Transverse colon (tissue), 4 donors: ENCODE data around the gene ERP44. TPM values are rescaled to one million over a fixed set of nuclear protein-coding genes. Genes with fewer than 3 reads are reported as not detected.

ENCODE experiments used
- DNase-seq: peaks from one replicate; pipeline ENCODE4 v3.0.0-alpha.2; 2019
- H3K27ac ChIP-seq, 4 donors: fragments of 200-600 bp; sonication (generic); 2 replicates each; pipeline ENCODE4 v1.5.1; 2016 to 2018; ENCODE audit warnings: inconsistent platforms in 4 of 4
- H3K27me3 ChIP-seq: fragments of 200-600 bp; sonication (generic); 2 replicates; pipeline ENCODE4 v1.5.1; 2017; ENCODE audit warnings: inconsistent platforms
- H3K36me3 ChIP-seq, 4 donors: fragments of 200-600 bp; sonication (generic); 2 replicates each; pipeline ENCODE4 v1.5.1; 2017 to 2019; ENCODE audit warnings: inconsistent platforms in 4 of 4
- H3K4me1 ChIP-seq, 4 donors: fragments of 200-600 bp; sonication (generic); 2 replicates each; pipeline ENCODE4 v1.5.1; 2017 to 2020; ENCODE audit warnings: inconsistent platforms in 4 of 4
- H3K4me3 ChIP-seq, 4 donors: fragments of 200-600 bp; sonication (generic); 1 replicate in 1 of 4; 2 replicates in 3 of 4; pipeline versions ENCODE4 v1.5.1 to v1.6.1; 2017 to 2019; ENCODE audit warnings: inconsistent platforms in 4 of 4
- H3K9me3 ChIP-seq, 2 donors: fragments of 200-600 bp; sonication (generic); 2 replicates each; pipeline ENCODE4 v1.5.1; 2017 to 2019; ENCODE audit warnings: inconsistent platforms in 2 of 2
- CTCF ChIP-seq, 5 experiments: fragments of 200-600 bp in 3 of 5; fragments of 450-650 bp in 2 of 5; sonication (generic) in 3 of 5; IDR thresholded peaks; 1 replicate in 2 of 5; 2 replicates in 3 of 5; pipeline ENCODE4 v1.5.1; 2016 to 2017; ENCODE audit warnings: antibody characterized with exemption in 5 of 5, inconsistent platforms in 3 of 5, mild to moderate bottlenecking in 2 of 5, moderate library complexity in 1 of 5
- EP300 ChIP-seq: sonication (generic); formaldehyde crosslinking; IDR thresholded peaks from one replicate; pipeline ENCODE4 v1.6.1; 2017; ENCODE audit warnings: antibody characterized with exemption, low read depth
- POLR2A ChIP-seq: fragments of 450-650 bp; IDR thresholded peaks from one replicate; pipeline ENCODE4 v1.6.1; 2016; ENCODE audit warnings: antibody characterized with exemption, mild to moderate bottlenecking, moderate library complexity
- POLR2AphosphoS5 ChIP-seq, 3 donors: sonication (generic); formaldehyde crosslinking; IDR thresholded peaks; one replicate each; pipeline ENCODE4 v1.6.1; 2016; ENCODE audit warnings: antibody characterized with exemption in 3 of 3
- WGBS, 2 donors: methylation state at CpG; one replicate each; pipeline ENCODE4 v1.1.5; 2018; ENCODE audit warnings: low coverage in 1 of 2; 5-methylcytosine and 5-hydroxymethylcytosine counted together
- in situ Hi-C, 4 donors: fragments of 200-750 bp; cut with MboI; loops; one replicate each; pipeline versions ENCODE4 v1.15.0 to v1.15.1; 2017; ENCODE audit warnings: low sequenced_read_pairs in 3 of 4, low pct_ligation_motif_present in 1 of 4, low pct_unique_long_range_greater_than_20kb in 1 of 4
- intact Hi-C: fragments of 100-400 bp; cut with DNase I; formaldehyde crosslinking; loops from one replicate; pipeline ENCODE4 v1.15.1; 2023; ENCODE audit warnings: low total_unique reads
- small RNA-seq, 4 donors: library from RNA; depleted of rRNA; stranded (forward); fragments of <200 nt; gene quantifications; one replicate each; pipeline ENCODE3, GENCODE V24; 2016
- total RNA-seq, 4 donors: library from RNA; depleted of rRNA; stranded (reverse); fragments of >200 nt; gene quantifications; one replicate each; pipeline ENCODE4 v1.1.0, GENCODE V29; 2016

ERP44 gene
- total RNA-seq, 4 donors from 2014 or later: 7.8 to 18.7 (median 16.4) TPM

- H3K27me3 ChIP-seq: no peaks in the 10 kb centered on the region
- H3K9me3 ChIP-seq: peaks cover 9 to 10% of the 10 kb centered on the region in 2 donors
- H3K4me1 ChIP-seq: no peaks in the 10 kb centered on the region
- intact Hi-C loops (no loop called here), in situ Hi-C loops (no loop called here)
- DNase-seq: no peak
- no peak overlapping the region for H3K4me3 ChIP-seq
- no peaks in the 10 kb centered on the region for H3K36me3 ChIP-seq
- TF ChIP-seq POLR2A: no peak
- no peak for TF ChIP-seq EP300
- no peak for TF ChIP-seq CTCF (IDR thresholded peaks at IDR 0.05)
- no peak for TF ChIP-seq POLR2AphosphoS5 (IDR thresholded peaks at IDR 0.05)
- no peak overlapping the region for H3K27ac ChIP-seq
- WGBS, 2 donors: 94 to 100% methylated on average over 4 of the region's 4 CpGs
Measured at GRCh38 chr9:99936947-99937587, 161.7 kb downstream of the ERP44 start.

GRCh38 chr9:99931155-99931840 is 167.5 kb downstream of the ERP44 start:
- intact Hi-C loops (no loop called here), in situ Hi-C loops (no loop called here)
- H3K36me3 ChIP-seq: peaks cover 0 to 16% (median 0%) of the 10 kb centered on the region in 4 donors
- H3K27ac ChIP-seq: no peak overlapping the region
- no peak overlapping the region for H3K4me3 ChIP-seq
- WGBS, 2 donors: 94 to 100% methylated on average over 3 to 6 of the region's 6 CpGs
- peaks cover 7 to 9% of the 10 kb centered on the region in 2 donors for H3K9me3 ChIP-seq
- DNase-seq: no peak
- H3K27me3 ChIP-seq: no peaks in the 10 kb centered on the region
- TF ChIP-seq POLR2AphosphoS5 (IDR thresholded peaks at IDR 0.05) (no peak), EP300 (no peak), CTCF (IDR thresholded peaks at IDR 0.05) (no peak)
- no peaks in the 10 kb centered on the region for H3K4me1 ChIP-seq

- intact Hi-C loops (no loop called here), in situ Hi-C loops (no loop called here)
- no peak for DNase-seq
- peaks cover 21% of the 10 kb centered on the region in 2 donors for H3K9me3 ChIP-seq
- H3K4me3 ChIP-seq: no peak overlapping the region
- no peaks in the 10 kb centered on the region for H3K4me1 ChIP-seq
- H3K27ac ChIP-seq: no peak overlapping the region
- H3K36me3 ChIP-seq: peaks cover 0 to 31% (median 4%) of the 10 kb centered on the region in 4 donors
- TF ChIP-seq POLR2A (no peak), EP300 (no peak), CTCF (IDR thresholded peaks at IDR 0.05) (no peak), POLR2AphosphoS5 (IDR thresholded peaks at IDR 0.05) (no peak)
- 97 to 100% methylated on average over 2 of the region's 2 CpGs for WGBS, 2 donors
- no peaks in the 10 kb centered on the region for H3K27me3 ChIP-seq
Measured at GRCh38 chr9:99929652-99930051, 169.1 kb downstream of the ERP44 start.

Small RNA genes within 50 kb of the gene (small RNA-seq; reads per million reads assigned to genes)
- 0 to 0.28 (median 0) reads per million in 4 donors for gene RN7SL75P

Other genes with a start within 250 kb of the ERP44 start
- gene STX17, start 192.3 kb downstream of the ERP44 start, total RNA-seq: 100 to 1,000 TPM in 1 of 4 donors, 10 to 100 TPM in 2, 1 to 10 TPM in 1; 6.7 to 363 (median 37.1) TPM
- 10 to 100 TPM; 21.0 to 47.8 (median 31.6) TPM for gene INVS, start 243 bp upstream of the ERP44 start, total RNA-seq